Measurements from ENCODE around the gene OPN1MW3.
"Not testable (repeated sequence)": the region's sequence is repeated elsewhere in the genome, so short reads cannot be mapped to it uniquely, and the experiment has no call there.

OPN1MW3 gene

DNA sequence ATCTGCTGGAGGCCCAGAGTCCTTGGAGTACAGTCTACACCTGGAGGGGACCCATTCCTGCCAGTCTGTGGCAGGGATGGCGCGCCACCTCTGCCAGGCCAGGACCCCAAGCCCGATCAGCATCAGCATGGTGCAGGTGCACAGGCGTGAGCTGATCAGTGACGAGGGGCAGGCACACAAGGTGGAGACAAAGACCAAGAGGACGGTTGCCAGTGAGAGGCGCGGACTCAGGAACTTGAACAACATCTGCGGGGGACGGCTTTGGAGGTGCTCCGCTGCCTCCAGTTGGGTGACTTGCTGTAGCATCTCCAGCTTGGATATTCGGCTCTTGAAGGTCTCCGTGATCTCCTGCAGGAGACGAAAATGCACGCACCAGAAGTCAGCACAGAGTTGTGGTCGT is 23.8 kb upstream of the OPN1MW3 start:
- not testable (repeated sequence) for H3K9ac ChIP-seq (ENCODE audit: low read length); H3K9me3 ChIP-seq (ENCODE audit: low read length); H3K27ac ChIP-seq (ENCODE audit: low read depth, low read length, poor library complexity, severe bottlenecking); H3K27me3 ChIP-seq (ENCODE audit: insufficient read depth, low read length); H3K4me1 ChIP-seq (ENCODE audit: insufficient read depth, low read length, severe bottlenecking); H3K4me3 ChIP-seq (ENCODE audit: low read depth, low read length, poor library complexity, severe bottlenecking); H2AFZ ChIP-seq (ENCODE audit: low read length); H3K36me3 ChIP-seq (ENCODE audit: insufficient read depth, low read length); H3K9me2 ChIP-seq (ENCODE audit: low read depth, low read length); H3F3A ChIP-seq (ENCODE audit: insufficient read depth, low read length); H3K79me2 ChIP-seq (ENCODE audit: insufficient read depth, low read length); H3K4me2 ChIP-seq (ENCODE audit: low read length); H4K20me1 ChIP-seq (ENCODE audit: insufficient read depth, low read length)

DNA sequence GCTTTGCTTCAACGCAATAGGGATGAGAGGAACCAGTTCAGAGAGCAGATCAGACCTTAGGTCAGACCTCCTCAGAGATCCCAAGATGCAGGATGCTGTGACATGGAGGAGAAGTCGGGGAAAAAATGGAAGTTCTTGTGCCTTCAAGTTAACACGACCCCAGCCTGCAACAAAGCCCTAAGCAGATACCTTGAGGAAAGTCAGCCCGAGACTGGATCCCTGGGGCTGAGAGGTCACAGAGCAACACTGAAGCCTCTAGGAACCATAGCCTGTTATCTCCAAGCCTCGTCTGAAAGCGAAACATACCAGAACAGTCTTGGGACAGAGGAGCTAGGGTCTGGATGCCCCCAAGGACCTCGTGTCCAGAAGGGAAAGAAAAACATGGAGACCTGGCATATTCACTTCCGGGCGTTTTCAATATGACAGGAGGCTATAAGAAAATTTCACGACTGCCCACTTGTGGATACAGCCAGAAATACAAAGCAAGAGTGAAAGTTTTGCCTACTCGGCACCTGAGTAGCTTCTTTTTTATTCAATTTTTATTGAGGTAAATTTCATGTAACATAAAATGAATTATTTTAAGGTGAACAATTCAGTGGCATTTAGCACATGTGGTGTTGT is 18.3 kb upstream of the OPN1MW3 start:
- H3K27me3 ChIP-seq (ENCODE audit: insufficient read depth, low read length); H3K9ac ChIP-seq (ENCODE audit: low read length); H4K20me1 ChIP-seq (ENCODE audit: insufficient read depth, low read length); H3K27ac ChIP-seq (ENCODE audit: low read depth, low read length, poor library complexity, severe bottlenecking); H3K36me3 ChIP-seq (ENCODE audit: insufficient read depth, low read length); H3K4me2 ChIP-seq (ENCODE audit: low read length); H2AFZ ChIP-seq (ENCODE audit: low read length); H3F3A ChIP-seq (ENCODE audit: insufficient read depth, low read length); H3K9me2 ChIP-seq (ENCODE audit: low read depth, low read length); H3K4me1 ChIP-seq (ENCODE audit: insufficient read depth, low read length, severe bottlenecking); H3K4me3 ChIP-seq (ENCODE audit: low read depth, low read length, poor library complexity, severe bottlenecking); H3K79me2 ChIP-seq (ENCODE audit: insufficient read depth, low read length); H3K9me3 ChIP-seq (ENCODE audit: low read length): not testable (repeated sequence)

DNA sequence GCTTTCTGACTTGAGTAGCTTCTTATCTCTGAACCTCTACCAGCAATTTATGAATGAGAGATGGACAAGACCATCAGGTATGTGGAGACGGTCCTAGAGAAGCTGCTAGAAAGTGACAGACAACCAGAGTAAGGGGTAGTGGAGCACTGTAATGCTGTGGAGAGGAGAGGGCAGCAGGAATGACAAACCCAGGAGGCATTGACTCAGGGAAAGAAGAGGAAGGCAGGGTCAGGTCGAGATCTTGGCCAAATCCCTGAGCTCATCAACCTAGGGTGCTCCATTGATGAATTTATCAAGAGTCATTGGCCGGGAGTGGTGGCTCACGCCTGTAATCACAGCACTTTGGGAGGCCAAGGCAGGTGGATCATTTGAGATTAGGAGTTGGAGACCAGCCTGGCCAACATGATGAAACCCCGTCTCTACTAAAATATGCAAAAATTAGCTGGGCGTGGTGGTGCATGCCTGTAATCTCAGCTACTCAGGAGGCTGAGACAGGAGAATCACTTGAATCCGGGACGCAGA is 17.3 kb upstream of the OPN1MW3 start:
- H3K4me1 ChIP-seq (ENCODE audit: insufficient read depth, low read length, severe bottlenecking); H3K36me3 ChIP-seq (ENCODE audit: insufficient read depth, low read length); H3K27me3 ChIP-seq (ENCODE audit: insufficient read depth, low read length); H3K4me2 ChIP-seq (ENCODE audit: low read length); H3K79me2 ChIP-seq (ENCODE audit: insufficient read depth, low read length); H3K4me3 ChIP-seq (ENCODE audit: low read depth, low read length, poor library complexity, severe bottlenecking); H2AFZ ChIP-seq (ENCODE audit: low read length); H3K27ac ChIP-seq (ENCODE audit: low read depth, low read length, poor library complexity, severe bottlenecking); H3K9ac ChIP-seq (ENCODE audit: low read length); H3K9me2 ChIP-seq (ENCODE audit: low read depth, low read length); H3F3A ChIP-seq (ENCODE audit: insufficient read depth, low read length); H4K20me1 ChIP-seq (ENCODE audit: insufficient read depth, low read length); H3K9me3 ChIP-seq (ENCODE audit: low read length): not testable (repeated sequence)

DNA sequence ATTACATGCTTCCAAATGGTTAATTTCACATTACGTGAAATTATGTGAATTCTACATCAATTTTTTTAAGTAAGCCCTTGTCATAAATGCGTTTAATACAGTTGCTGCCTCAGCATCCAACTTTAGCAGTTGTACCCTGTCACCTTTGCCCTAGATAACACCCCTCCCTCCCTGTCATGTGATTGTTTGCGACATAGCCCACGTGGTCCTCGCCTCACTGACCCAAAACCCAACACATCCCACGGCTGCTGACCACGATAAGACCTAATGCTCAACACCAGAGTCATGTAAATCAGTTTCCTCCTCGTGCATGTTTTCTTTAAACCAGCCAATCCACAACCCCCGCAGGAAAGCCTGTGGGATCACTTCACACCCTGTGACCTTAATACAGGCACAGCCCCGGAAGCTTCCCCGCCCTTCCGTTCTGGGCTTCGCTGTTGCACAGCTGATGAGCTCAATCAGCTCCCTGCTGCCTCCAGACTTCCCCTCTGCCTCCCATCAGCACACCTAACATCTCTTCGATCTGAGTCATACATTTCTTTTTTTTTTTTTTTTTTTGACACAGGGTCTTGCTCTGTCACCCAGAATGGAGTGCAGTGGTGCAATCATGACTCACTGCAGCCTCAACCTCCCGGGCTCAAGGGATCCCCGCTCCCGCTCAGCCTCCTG is 9.9 kb upstream of the OPN1MW3 start:
- not testable (repeated sequence) for H4K20me1 ChIP-seq (ENCODE audit: insufficient read depth, low read length); H3K27ac ChIP-seq (ENCODE audit: low read depth, low read length, poor library complexity, severe bottlenecking); H3K4me2 ChIP-seq (ENCODE audit: low read length); H3K9me2 ChIP-seq (ENCODE audit: low read depth, low read length); H3K4me3 ChIP-seq (ENCODE audit: low read depth, low read length, poor library complexity, severe bottlenecking); H3K9ac ChIP-seq (ENCODE audit: low read length); H3K79me2 ChIP-seq (ENCODE audit: insufficient read depth, low read length); H2AFZ ChIP-seq (ENCODE audit: low read length); H3K9me3 ChIP-seq (ENCODE audit: low read length); H3K36me3 ChIP-seq (ENCODE audit: insufficient read depth, low read length); H3F3A ChIP-seq (ENCODE audit: insufficient read depth, low read length); H3K4me1 ChIP-seq (ENCODE audit: insufficient read depth, low read length, severe bottlenecking); H3K27me3 ChIP-seq (ENCODE audit: insufficient read depth, low read length)

DNA sequence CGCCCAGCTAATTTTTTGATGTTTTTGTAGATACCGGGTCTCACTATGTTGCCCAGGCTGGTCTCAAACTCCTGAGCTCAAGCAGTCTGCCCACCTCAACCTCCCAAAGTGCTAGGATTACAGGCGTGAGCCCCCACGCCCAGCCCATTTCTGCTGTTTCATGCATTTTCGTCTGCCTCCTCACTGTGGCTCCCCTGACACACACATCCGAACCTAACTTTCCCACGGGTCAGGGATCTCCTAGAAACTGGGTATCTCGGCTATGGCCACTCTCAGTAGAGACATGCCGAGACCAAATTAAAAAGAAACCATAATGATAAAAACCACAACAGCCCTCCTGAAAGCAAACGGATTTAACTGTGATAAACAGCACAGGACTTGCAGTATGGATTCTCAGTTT is 9.3 kb upstream of the OPN1MW3 start:
- not testable (repeated sequence) for H3K27ac ChIP-seq (ENCODE audit: low read depth, low read length, poor library complexity, severe bottlenecking); H3K4me1 ChIP-seq (ENCODE audit: insufficient read depth, low read length, severe bottlenecking)

DNA sequence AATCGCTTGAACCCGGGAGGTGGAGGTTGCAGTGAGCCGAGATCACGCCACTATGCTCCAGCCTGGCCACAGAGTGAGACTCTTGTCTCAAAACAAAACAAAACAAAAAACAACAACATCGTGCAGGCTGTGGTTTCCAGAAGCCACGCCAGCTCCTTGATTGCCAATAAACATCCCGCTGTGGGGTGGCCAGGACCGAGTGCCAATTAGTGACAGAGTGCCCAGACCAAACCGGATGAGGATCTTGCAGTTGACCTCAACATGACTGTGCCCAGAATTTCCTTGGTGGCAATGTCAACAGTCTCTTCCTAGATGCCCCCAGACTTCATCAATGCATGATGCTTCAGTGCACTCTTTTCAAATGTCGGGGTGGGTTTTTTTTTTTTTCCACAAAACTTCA is 1.3 kb downstream of the OPN1MW3 start:
- not testable (repeated sequence) for H3F3A ChIP-seq (ENCODE audit: insufficient read depth, low read length)

More for the DNA sequence above, 9.3 kb upstream of the OPN1MW3 start:
- H3K79me2 ChIP-seq (ENCODE audit: insufficient read depth, low read length); H3K9ac ChIP-seq (ENCODE audit: low read length); H3K9me3 ChIP-seq (ENCODE audit: low read length); H3K27me3 ChIP-seq (ENCODE audit: insufficient read depth, low read length); H3K4me2 ChIP-seq (ENCODE audit: low read length); H2AFZ ChIP-seq (ENCODE audit: low read length); H3K36me3 ChIP-seq (ENCODE audit: insufficient read depth, low read length); H3K4me3 ChIP-seq (ENCODE audit: low read depth, low read length, poor library complexity, severe bottlenecking); H3K9me2 ChIP-seq (ENCODE audit: low read depth, low read length); H4K20me1 ChIP-seq (ENCODE audit: insufficient read depth, low read length); H3F3A ChIP-seq (ENCODE audit: insufficient read depth, low read length): not testable (repeated sequence)

DNA sequence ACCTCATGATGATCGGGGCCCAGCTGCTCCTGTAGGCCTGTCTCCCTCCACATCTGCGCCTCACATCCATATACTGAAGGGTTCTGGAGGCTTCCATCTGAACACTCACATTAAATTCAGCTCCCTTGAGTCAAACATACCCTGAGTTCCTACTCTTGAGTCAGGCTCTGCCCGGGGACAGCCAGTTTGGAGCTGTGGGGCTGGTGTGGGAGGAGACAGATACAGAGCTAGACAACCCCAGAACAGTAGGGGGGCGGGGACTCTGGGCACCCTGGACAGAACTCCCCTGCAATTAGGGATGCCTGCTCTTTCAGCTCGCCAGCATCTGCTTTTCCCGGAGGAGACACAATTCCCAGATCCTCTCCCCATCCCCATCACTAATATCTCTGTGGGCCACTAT is 5.7 kb downstream of the OPN1MW3 start:
- H3K36me3 ChIP-seq (ENCODE audit: insufficient read depth, low read length); H3K9me3 ChIP-seq (ENCODE audit: low read length); H3K27ac ChIP-seq (ENCODE audit: low read depth, low read length, poor library complexity, severe bottlenecking); H3K9me2 ChIP-seq (ENCODE audit: low read depth, low read length); H2AFZ ChIP-seq (ENCODE audit: low read length); H3K79me2 ChIP-seq (ENCODE audit: insufficient read depth, low read length); H4K20me1 ChIP-seq (ENCODE audit: insufficient read depth, low read length); H3K4me3 ChIP-seq (ENCODE audit: low read depth, low read length, poor library complexity, severe bottlenecking); H3K27me3 ChIP-seq (ENCODE audit: insufficient read depth, low read length); H3F3A ChIP-seq (ENCODE audit: insufficient read depth, low read length); H3K4me1 ChIP-seq (ENCODE audit: insufficient read depth, low read length, severe bottlenecking); H3K4me2 ChIP-seq (ENCODE audit: low read length); H3K9ac ChIP-seq (ENCODE audit: low read length): not testable (repeated sequence)

More for the DNA sequence above, 1.3 kb downstream of the OPN1MW3 start:
- H4K20me1 ChIP-seq (ENCODE audit: insufficient read depth, low read length); H3K27ac ChIP-seq (ENCODE audit: low read depth, low read length, poor library complexity, severe bottlenecking); H3K36me3 ChIP-seq (ENCODE audit: insufficient read depth, low read length); H2AFZ ChIP-seq (ENCODE audit: low read length); H3K4me3 ChIP-seq (ENCODE audit: low read depth, low read length, poor library complexity, severe bottlenecking); H3K27me3 ChIP-seq (ENCODE audit: insufficient read depth, low read length); H3K9ac ChIP-seq (ENCODE audit: low read length); H3K9me2 ChIP-seq (ENCODE audit: low read depth, low read length); H3K9me3 ChIP-seq (ENCODE audit: low read length); H3K4me1 ChIP-seq (ENCODE audit: insufficient read depth, low read length, severe bottlenecking); H3K4me2 ChIP-seq (ENCODE audit: low read length); H3K79me2 ChIP-seq (ENCODE audit: insufficient read depth, low read length): not testable (repeated sequence)
